Stimulated activated CD8-positive, alpha-beta memory T cell treated with anti-CD3 and anti-CD28 coated beads, Interleukin-7, amount 100 ng/mL, for 24 hours (primary cell): Measurements from ENCODE around the gene MYBBP1A.
"Not testable (repeated sequence)": the region's sequence is repeated elsewhere in the genome, so short reads cannot be mapped to it uniquely, and the experiment has no call there.

Experiments
- DNase-seq: peaks from one replicate; pipeline ENCODE4 v3.0.0-alpha.2; 2020; ENCODE audit warnings: low read depth

The MYBBP1A gene, protein sequence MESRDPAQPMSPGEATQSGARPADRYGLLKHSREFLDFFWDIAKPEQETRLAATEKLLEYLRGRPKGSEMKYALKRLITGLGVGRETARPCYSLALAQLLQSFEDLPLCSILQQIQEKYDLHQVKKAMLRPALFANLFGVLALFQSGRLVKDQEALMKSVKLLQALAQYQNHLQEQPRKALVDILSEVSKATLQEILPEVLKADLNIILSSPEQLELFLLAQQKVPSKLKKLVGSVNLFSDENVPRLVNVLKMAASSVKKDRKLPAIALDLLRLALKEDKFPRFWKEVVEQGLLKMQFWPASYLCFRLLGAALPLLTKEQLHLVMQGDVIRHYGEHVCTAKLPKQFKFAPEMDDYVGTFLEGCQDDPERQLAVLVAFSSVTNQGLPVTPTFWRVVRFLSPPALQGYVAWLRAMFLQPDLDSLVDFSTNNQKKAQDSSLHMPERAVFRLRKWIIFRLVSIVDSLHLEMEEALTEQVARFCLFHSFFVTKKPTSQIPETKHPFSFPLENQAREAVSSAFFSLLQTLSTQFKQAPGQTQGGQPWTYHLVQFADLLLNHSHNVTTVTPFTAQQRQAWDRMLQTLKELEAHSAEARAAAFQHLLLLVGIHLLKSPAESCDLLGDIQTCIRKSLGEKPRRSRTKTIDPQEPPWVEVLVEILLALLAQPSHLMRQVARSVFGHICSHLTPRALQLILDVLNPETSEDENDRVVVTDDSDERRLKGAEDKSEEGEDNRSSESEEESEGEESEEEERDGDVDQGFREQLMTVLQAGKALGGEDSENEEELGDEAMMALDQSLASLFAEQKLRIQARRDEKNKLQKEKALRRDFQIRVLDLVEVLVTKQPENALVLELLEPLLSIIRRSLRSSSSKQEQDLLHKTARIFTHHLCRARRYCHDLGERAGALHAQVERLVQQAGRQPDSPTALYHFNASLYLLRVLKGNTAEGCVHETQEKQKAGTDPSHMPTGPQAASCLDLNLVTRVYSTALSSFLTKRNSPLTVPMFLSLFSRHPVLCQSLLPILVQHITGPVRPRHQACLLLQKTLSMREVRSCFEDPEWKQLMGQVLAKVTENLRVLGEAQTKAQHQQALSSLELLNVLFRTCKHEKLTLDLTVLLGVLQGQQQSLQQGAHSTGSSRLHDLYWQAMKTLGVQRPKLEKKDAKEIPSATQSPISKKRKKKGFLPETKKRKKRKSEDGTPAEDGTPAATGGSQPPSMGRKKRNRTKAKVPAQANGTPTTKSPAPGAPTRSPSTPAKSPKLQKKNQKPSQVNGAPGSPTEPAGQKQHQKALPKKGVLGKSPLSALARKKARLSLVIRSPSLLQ (N-terminal part only)

DNA sequence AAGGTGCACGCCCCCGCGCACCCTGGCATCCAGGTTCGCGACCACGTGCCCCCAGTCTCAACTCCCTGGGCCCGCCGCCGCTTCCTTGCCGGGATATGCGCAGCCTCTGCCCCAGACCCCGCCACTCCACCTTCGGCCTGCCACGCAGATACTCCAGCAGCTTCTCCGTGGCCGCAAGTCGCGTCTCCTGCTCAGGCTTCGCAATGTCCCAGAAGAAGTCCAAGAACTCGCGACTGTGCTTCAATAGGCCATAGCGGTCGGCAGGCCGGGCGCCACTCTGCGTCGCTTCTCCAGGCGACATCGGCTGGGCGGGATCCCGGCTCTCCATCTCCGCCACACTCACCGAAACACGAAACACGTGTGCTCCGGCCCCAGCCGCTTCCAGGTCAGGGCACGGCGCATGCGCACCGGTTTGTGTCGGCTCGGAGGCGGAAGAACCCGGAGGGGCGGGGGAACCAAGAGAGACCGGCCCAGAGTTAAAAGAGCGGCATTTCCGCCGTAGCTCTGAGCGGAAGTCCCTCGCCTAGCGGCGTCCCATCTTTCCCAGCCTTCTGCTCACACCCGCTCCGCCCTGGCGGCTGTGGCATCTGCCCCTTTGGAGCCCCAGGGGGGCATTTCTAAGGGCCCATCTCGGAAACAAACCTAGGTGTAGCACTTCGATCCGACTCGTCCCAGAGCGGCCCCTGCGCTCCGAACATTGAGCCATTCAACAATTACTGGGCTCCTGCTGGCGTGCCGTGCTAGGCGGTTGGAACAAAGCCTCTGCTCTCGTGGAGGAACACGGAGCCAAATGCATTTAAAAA is at the start of gene MYBBP1A:
TSS of gene MYBBP1A (minus strand) at position 388 of the 803 bp plus-strand sequence. CDS start at position 328, 60 bp downstream.
- peak; percentile 94 for DNase-seq

DNA sequence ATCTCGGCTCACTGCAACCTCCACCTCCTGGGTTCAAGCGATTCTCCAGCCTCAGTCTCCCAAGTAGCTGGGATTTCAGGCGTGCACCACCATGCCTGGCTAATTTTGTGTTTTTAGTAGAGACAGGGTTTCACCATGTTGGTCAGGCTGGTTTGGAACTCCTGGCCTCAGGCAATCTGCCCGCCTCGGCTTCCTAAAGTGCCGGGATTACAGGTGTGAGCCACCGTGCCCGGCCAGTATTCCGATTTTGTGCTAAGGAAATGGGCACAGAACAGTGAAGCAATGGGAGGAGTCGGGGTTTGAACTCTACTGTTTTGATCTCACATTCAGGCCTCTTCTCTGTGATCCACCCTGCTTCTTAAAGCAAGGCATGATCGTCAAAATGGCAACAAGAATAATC is 49.6 kb upstream of the MYBBP1A start:
- not testable (repeated sequence) for DNase-seq

DNA sequence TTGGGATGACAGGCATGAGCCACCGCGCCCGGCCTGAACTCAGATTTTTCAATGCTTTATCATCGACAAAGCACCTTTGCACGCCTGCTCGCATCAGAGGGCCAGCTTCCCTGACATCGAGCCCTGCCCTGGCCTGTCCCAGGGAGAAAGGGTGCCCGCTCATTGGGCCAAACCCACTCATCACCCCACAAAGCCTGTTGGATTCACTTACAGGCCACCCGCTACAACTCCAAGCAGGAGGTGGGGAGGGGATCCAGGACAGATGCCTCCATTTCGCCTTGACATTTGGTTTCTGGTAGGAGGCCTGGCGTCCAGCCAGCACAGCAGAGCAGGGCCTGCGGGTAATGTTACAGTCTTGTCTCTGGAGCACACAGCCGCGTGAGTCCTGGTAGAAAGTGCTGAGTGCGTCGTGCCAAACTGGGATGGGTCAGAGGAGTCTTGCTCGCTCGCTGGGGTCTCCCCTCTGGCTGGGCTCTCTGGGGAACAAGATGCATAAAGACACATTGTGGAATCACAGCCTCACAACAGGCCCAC is 49.0 kb upstream of the MYBBP1A start:
- no peak for DNase-seq

DNA sequence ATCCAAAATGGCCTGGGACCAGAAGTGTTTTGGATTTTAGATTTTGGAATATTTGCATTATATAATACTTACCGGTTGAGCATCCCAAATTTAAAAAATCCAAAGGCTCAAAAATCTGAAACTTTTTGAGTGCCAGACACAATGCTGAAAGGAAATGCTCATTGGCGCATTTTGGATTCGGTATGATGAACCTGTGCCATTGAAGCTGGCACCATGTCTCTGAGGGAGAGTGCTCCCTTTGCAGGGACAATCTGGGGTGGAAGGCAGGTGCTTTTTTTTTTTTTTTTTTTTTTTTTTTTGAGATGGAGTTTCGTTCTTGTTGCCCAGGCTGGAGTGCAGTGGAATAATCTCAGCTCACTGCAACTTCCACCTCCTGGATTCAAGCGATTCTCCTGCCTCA is 46.9 kb upstream of the MYBBP1A start:
- DNase-seq: no peak

DNA sequence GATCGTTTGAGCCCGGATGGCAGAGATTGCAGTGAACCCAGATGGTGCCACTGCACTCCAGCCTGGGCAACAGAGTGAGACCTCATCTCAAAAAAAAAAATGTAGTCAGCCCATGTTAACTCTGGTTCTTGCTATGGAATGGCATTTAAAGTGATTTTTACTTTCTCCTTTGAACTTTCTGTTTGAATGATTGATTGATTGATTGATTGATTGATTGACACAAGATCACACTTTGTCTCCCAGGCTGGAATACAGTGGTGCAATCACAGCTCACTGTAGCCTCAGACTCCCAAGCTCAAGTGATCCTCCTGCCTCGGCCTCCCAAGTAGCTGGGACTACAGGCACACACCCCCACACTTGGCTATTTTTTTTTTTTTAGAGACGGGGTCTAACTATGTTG is 46.1 kb upstream of the MYBBP1A start:
- no peak for DNase-seq

DNA sequence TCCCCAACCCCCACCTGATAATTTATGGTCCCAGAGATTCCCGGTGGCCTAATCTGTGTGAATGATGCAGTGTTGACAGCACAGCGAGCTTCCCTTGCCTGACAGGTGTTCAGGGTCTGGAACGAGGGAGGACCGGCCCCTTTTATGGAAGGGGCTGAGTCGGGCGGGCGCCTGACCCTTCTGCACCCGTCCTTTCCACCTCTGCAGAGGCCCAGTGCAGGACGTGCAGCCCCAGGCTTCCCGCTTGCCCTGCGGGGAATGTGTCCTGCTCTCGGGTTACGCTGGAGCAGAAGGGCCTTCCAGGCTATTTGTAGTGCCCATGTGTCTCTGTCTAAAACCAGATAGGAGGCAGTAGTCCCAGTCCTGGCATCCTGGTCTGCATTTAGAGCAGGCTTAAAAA is 45.4 kb upstream of the MYBBP1A start:
- no peak for DNase-seq

DNA sequence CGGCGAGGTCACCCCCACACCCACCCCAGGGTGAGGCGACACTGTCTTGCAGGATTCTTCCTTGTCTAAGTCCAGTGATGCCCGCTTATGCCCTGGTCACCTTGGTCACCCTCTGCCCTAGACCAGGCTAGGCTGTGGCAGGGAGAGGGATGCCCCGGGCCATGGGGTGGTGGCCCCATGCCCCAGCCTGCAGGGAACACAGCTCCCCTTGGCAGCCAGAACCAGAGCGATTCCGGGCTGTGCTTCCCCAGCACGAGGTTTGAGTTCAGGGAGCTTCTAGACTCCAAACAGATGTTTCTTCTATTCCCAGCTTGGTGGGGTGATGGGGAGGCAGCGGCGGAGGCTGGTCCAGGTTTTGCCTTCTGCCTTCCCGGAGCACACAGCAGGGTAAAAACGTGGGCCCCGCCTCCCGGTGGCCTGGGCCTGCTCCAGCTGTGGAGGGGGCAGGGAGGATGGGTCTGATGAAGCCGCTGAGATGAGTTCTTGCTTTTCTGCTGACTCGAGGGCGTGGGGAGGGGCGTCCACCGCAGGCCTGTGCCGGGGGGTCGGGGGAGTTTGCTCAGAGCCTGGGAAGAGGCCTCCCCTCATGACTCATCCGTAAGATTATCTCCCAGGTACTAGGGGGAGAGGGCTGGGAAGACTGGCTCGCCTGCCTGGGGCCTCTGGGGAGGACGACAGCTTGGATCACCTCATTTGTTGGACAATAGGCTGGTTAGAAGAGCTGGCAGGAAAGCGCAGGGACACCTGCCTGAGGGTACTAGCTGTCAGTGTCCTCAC is 44.5 kb upstream of the MYBBP1A start:
- DNase-seq: no peak

DNA sequence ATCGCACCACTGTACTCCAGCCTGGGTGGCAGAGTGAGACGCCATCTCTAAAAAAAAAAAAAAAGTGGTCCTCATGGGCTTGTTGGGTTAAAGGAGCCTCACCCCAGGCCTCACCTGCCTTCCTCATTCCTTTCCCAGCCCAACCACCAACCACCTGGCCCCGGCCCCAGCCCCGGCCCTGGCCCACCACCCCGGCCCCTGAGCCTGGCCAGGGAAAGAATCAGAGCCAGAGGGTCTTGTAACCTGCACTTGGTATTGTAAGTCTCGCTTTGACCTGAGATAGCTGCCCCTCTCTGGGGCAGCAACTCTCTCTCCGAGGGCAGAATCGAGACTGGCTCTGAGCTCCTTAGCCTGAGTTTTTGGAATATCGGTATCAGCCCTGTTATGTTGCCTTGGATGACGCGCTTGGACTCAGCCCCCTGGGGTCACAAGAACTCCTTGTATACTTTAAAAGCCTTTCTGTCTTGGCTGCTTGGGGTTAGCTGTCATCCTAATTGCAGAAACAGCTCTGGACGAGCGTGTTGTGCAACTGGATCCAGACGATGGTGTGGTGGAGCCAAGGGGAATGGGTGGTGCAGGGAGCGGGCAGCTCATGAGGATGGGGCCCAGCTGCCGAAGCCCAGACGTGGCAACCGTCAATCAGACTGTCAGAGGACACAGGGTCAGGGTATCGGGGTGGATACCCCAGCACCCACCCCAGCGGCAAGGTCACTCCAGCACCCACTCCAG is 43.8 kb upstream of the MYBBP1A start:
- DNase-seq: no peak

DNA sequence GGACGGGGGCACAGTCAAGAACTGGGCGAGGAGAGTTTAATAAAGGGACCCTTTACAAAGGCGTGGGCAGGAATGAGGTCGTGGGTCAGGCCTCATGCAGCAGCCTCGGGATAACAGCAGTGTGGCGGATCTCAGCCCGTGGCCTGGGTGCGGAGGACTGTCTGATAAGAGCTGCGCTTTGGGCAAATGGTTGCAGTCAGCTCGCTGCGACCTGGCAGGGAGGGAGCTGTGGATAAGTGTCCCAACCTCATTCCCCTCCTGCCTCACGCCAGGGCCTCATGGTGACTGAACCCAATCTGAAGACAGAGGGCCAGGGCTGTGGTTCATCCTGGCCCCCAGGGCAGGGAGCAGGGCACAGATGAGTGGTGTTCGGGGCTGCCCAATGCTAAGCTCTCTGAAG is 42.8 kb upstream of the MYBBP1A start:
- DNase-seq: no peak

DNA sequence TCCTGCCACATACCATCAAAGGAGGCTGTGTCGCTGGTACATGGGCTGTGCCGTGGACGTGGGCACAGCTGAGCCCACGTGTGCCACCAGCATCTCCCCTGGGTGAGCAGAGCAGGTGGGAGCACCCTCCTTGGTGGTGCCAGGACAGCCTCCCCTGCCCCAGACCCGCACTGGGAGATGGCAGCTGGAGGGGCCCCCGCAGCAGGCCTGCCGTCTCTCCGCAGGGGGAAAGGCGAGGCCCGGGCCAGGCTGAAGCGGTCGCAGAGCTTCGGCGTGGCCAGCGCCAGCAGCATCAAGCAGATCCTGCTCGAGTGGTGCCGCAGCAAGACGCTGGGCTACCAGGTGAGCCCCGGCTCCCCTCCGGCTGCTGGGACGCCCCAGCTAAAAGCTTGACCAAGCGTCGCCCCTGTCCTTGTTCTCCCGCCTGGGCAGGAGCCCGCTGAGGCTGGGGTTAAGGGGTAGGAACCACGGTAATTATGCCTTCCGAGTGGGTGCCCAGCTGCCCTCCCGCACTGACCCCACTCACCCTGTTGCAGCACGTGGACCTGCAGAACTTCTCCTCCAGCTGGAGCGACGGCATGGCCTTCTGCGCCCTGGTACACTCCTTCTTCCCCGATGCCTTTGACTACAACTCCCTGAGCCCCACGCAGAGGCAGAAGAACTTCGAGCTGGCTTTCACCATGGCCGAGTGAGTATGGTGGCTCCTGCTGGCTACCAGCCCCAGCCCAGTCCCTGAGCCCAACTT is 41.6 kb upstream of the MYBBP1A start:
- no peak for DNase-seq

DNA sequence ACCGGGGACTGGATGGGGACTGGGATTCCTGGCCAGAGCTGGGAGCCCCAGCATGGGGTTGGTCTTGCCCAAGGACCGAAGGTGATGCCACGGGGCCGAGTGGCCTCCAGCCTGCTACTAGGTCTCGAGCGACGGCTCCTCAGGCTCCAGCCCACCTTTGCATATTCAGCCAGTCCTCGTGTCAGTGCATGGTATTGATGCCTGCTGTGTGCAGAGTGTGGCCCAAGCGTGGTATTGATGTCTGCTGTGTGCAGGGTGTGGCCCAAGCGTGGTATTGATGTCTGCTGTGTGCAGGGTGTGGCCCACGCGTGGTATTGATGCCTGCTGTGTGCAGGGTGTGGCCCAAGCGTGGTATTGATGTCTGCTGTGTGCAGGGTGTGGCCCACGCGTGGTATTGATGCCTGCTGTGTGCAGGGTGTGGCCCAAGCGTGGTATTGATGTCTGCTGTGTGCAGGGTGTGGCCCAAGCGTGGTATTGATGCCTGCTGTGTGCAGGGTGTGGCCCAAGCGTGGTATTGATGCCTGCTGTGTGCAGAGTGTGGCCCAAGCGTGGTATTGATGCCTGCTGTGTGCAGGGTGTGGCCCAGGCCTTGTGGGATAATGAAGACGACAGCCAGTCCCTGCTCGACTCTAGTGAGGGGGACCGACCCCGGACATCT is 40.6 kb upstream of the MYBBP1A start:
- DNase-seq: not testable (repeated sequence)

DNA sequence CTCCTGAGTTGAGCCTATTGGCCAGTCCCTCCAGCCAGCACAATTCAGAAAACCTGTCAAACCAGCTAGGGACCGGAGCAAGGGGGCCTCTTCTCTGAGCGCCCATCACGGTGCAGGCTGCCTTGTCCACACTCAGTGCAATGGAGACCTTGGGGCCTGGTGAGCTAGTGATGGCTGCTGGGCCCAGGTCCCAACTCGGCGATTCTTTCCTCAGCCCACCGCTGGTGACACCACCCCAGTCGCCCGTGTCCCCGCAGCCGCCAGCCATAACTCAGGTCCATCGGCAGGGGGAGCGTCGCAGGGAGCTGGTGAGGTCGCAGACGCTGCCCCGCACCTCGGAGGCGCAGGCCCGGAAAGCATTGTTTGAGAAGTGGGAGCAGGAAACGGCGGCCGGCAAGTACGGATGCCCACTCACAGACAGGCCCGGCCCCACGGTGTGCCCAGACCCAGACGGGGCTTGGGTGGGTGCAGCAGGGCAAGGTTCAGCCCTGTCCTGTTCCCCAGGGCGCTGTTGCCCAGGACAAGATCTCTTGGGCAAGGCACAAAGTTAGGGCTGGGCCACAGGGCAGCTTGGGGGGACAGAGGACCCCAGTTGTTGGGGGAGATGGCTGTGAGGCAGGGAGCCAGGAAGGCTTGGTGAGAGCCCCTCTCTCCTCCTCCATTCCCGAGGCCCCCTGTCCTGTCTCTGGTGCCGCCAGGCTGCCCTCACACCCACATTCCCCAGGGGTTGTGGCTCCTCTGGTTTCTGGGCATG is 39.9 kb upstream of the MYBBP1A start:
- no peak for DNase-seq

DNA sequence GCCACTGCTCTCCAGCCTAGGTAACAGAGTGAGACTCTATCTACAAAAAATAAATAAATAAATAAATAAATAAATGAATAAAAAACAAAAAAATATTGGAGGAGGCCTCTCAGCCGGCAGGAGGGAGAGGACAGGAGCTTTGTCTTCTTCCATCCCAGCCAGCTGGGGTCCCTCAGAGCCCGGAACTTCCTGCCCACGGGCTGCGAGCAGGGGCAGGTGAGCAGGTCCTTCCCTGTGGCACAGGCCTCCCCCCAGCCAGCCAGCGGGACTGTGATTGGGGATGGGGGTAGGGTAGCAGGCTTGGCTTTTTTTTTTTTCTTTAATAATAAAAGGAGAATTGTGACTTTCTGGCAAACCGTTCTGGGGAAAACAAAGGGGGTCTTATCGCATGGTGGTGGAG is 39.2 kb upstream of the MYBBP1A start:
- DNase-seq: no peak

DNA sequence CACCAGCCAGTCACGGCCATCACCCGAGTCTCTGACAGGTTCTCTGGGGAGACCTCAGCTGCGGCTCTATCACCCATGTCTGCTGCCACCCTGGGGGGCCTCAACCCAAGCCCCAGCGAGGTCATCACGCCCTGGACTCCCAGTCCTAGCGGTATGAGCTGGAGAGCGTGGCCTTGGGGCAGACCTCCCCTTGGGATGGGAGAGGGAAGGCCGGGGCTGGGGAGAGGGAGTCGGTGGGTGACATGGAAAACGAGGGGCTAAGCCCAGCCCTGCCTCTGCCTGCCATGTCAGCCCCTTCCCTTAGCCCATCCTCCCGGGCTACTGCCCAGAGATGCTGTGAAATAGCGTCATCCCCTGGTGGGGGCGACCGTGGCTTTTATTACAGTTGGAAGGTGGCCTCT is 37.8 kb upstream of the MYBBP1A start:
- no peak for DNase-seq

DNA sequence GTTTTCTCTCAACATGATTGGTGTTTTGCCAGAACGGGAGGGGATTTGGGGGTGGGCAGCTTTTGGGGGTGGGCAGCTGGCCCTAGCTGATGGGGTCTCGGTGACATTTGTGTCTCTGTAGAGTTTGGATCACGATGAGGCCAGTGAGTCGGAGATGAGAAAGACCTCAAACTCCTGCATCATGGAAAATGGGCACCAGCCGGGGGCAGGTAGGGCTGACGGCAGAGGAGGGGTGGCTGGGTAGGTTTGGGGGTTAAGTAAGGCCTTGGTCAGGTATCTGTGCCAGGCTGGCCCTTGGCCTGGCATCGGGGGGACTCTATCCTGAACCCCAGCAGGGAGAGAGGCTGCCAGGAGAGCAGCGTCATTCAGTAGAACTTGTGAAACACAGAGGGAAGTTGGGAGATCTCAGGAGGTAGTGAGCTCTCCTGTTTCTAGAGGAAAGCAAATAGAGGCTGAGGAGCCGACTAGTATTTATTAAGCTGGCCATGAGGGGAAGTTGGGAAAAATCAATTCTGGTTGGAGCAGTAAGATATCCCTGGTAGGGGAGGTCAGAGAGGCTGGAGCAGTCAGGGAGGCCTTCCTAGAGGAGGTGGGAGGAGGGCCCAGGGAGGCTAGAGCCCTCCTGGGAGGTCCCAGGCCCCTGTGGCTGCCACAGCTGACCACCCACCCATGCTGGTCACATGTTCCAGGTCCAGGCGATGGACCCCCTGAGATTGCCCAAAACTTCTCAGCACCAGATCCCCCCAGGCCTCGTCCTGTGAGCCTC is 37.2 kb upstream of the MYBBP1A start:
- no peak for DNase-seq

DNA sequence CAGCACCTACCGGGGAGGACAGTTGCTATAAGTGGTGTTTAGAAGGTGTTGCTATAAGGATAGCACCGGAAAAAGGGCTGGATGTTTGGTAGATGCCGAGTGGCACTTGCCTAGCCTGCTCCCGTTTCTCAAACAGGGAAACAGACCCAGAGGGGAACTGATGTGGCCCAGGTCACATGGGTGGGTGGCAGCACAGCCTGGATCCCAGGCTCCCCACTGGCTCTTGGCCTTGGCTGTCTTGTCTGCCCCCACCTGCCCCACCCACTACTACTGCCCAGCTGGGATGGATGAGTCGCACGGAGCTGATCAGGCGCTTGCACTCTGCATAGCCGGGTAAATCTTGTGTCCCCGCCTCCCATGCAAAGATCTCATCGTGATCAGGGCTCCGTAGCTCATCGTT is 36.3 kb upstream of the MYBBP1A start:
- DNase-seq: no peak

DNA sequence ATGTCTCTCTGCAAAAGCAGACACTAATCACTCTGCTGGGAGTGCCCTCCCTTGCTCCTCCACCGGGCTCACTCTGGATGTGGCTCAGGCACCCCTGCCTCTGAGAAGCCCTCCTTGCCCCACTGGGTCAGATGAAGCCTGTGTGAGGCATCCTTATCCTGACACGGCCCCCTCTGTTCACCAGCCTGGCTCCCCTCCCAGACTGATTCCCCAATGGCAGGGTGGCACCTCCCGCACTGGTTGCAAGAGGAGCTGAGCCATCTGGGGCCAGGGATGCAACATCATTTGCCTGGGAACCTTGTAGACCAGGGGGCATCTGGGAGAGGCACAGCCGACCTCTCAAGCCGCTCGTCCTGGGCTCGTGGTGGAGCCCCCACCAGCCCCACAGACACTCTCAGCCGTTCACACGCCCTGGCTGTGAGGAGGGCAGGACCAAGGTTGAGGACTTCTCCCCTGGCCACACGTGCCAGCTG is 35.8 kb upstream of the MYBBP1A start:
- no peak for DNase-seq
